Stimulated activated CD4-positive, alpha-beta T cell treated with anti-CD3 and anti-CD28 coated beads, Interleukin-1b, Interleukin-23, amount 100 ng/mL, for 4 hours (primary cell): ENCODE data around the gene OR52N5.

Experiments used
- DNase-seq, 2 donors: peaks; one replicate each; pipeline ENCODE4 v3.0.0-alpha.2; 2020; ENCODE audit warnings: low read depth in 2 of 2

OR52N5 gene

DNA sequence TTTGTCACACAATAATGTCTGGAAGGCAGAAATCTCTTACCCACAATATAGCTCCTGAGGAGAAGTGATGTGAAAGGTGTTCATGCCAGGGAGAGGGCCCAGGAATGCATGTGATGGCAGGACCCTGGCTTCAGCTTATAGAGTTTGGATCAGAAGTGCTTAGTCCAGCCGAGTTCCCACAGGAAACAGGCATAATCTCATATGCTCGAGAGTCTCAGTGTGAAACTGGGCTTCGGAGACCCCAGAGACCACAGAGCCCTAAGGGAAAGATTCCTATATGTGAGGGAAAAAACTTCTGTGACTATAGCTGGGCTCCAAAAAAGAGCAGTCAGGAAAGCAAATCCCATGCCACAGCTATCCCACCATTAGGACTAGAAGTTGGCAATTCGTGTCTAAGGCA lies at the start of gene OR52N5:
OR52N5 (minus strand) TSS at position 101 of the 400 bp plus-strand sequence. CDS start 4,721 bp downstream, outside the sequence.
- no peak for DNase-seq

GRCh38 chr11:5831196-5831829 lies 48.2 kb upstream of the OR52N5 start:
- DNase-seq = no peak

DNA sequence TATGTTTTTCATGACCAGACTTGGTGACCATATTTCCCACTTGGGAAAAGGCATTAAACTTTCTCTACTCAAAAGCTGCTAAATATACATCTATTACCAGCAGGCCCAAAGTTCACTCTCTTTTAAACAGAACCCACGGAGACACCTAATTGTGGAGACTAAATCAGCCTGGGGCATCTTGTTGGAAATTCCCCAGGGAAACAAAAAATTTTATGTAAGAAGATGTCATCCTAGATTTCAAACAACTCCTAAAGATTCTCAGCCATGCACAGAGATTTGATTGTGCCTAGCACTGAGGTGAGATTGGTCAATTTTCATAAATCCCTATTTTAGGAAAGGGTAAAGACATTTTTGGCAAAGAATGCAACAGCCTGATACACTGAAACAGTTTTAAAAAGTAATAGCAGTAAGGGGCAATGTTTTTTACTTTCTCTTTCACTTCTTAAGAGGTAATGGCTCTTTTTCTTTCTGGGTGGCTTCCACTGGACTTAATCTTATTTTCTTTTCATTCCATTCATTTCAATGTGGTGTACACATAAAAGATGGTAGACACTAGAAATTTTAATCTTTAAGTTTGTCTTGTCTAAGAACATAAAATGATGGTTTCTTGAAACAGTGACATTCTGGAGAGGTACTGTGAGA lies 35.2 kb upstream of the OR52N5 start:
- no peak for DNase-seq

DNA sequence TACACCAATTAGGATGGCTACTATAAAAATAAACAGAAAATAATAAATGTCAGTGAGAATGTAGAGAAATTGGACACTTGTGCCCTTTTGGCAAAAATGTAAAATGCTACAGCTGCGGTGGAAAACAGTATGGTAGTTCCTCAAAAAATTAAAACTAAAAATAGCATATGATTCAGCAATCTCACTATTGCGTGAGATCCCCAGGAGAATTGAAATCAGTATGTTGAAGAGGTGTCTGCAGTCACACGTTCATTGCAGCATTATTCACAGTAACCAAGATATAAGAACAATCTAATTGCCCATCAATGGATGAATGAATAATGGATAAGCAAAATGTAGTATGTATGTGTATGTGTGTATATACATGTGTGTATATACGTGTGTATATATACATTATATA lies 32.4 kb upstream of the OR52N5 start:
- no peak for DNase-seq

- no peak for DNase-seq
Measured at GRCh38 chr11:5809905-5810795, 27.0 kb upstream of the OR52N5 start.

DNA sequence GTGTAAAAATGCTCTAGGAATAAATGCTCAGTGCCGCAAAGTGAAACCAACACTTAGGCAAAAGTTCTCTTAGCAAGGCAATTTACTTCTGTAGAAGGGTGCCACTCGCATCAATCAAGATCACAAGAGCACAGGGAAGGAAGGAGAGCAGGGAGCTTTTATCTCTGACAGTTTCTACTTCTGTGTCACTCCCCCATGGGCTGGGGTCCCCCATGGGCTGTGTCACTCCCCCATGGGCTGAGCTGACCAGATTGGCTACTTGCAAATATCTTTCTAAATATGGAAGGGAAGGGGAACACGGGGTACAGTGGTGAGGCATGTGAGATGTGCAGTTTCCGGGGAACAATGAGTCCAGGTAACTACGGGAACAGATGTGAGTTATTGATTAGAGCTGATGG lies 26.0 kb upstream of the OR52N5 start:
- no peak for DNase-seq

- DNase-seq = peak; percentile 52 to 61
Measured at GRCh38 chr11:5808500-5809121, 25.5 kb upstream of the OR52N5 start, which contains the start of gene OR52N2. Gene OR52N2, plus strand, starts transcription at chr11:5808924. Its CDS starts 11,412 bp downstream, at chr11:5820336.

- DNase-seq = no peak
Measured at GRCh38 chr11:5807580-5807979, 24.4 kb upstream of the OR52N5 start.

DNA sequence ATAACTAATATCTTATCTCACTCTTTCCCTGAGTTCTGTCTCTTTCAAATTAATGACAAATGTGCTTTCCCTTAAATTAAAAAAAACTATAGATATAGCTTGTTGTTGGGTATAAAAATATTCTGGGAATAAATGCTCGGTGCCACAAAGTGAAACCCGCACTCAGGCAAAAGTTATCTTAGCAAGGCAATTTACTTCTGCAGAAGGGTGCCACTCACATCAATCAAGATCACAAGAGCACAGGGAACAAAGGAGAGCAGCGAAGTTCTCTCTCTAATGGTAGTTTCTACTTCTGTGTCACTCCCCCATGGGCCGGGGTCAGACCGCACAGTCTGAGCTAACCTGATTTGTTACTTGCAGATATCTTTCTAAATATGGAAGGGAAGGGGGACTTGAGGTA lies 20.8 kb upstream of the OR52N5 start:
- no peak for DNase-seq

DNA sequence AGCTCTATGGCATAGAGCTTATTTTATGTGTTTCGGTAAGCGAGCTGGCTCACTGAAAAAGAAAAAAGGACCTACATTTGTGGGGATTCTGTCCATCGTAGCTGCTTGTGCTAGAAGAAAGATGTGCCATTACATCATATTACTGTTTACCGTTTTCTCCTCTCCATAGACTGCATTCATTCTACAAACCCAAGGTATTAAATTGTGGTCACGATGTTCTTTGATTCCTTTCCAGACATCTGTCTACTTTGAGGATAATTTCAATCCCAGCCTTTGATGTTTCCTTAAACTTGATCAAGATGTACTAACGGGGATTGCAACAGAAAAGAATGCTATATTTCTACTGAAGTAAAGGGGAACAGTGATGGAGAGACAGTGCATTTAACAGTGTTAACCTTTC lies 13.4 kb upstream of the OR52N5 start:
- DNase-seq = no peak

DNA sequence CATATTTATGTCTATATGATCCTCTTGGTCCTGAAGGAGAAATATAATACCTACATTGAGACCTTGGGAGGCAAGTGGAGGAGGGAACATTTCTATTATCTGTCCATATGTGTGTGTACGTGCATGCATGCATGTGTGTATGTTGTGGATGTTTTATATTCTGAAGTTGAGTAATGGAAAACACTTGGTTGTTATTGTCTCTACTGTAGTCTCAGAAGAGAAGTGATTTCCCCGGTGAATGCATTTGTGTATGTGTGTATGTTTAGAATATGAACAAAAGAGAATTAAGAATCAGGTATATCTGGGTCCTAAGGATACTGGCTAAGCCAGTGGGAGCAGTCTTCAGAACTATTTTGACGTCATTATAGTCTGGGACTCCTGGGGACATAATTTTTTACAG lies 8.0 kb upstream of the OR52N5 start, which contains the start of gene OR52N1:
OR52N1 (minus strand) TSS at position 101 of the 400 bp plus-strand sequence. CDS start 2,449 bp downstream, outside the sequence.
- no peak for DNase-seq

DNA sequence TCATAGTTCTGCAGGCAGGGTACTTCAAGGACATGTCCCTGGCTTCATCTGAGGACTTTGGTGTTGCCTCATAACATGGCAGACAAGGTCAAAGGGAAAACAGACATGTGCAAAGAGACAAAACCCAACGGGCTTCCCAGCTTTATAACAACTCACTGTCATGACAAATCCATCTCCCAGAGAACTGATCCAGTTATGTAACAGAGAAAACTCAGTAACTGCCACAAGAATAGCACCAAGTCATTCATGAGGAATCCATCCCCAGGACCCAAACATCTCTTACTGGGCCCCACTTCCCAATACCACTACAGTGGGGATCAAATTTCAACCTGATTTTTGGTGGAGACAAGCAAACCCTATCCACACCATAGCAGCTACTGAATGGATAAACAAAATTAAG lies 16.1 kb downstream of the OR52N5 start:
- no peak for DNase-seq

DNA sequence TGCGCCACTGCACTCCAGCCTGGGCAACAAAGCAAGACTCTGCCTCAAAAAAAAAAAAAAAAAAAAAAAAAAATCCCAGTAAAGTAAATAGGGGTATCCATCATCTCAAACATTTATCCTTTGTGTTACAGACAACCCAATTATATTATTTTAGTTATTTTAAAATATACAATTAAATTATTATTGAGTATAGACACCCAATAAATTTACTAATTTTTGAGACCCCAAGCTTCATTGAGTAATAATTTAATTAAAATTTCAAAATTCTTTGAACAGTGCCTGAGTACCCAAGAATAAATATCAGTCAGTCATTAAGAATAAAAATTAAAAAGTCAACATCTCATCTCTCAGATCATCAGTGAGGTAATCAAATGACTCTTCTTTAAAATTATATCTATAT lies 29.2 kb downstream of the OR52N5 start, which contains the start of gene OR52N4:
OR52N4 (plus strand) TSS at position 301 of the 400 bp plus-strand sequence. CDS start 498 bp downstream, outside the sequence.
- no peak for DNase-seq

DNA sequence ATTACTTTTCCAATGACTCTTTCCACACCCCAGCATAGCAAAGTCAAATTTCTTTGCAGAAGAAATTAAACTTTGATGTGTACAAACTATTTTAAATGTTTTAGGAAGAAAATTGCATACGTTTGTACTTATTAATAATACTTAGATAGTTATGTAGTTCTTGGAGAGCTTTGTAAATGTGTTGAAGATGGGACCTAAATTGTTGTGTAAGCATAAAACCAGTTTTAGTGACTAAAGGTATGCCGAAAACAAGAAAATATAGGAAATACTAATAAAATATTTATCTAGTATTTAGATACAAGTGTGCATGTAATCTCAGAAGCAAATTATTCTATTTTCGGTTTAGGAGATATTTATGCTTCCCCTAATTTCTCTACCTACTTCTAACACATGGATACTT lies 33.3 kb downstream of the OR52N5 start:
- DNase-seq = no peak

GRCh38 chr11:5746614-5747013 lies 36.5 kb downstream of the OR52N5 start:
- DNase-seq = no peak

- DNase-seq = no peak
Measured at GRCh38 chr11:5738431-5738830, 44.7 kb downstream of the OR52N5 start.

GRCh38 chr11:5737670-5738392 lies 45.3 kb downstream of the OR52N5 start:
- no peak for DNase-seq

GRCh38 chr11:5737091-5737490 lies 46.1 kb downstream of the OR52N5 start:
- no peak for DNase-seq

GRCh38 chr11:5736396-5736795 lies 46.8 kb downstream of the OR52N5 start, which contains the start of gene OR56B1:
Gene OR56B1, plus strand, starts transcription at chr11:5736448. Its CDS starts 69 bp downstream, at chr11:5736517.
- no peak for DNase-seq

GRCh38 chr11:5727691-5728090 lies 55.5 kb downstream of the OR52N5 start:
- no peak for DNase-seq

GRCh38 chr11:5726351-5726750 lies 56.8 kb downstream of the OR52N5 start:
- DNase-seq = no peak
